ENCODE results near the gene FAM184A.

FAM184A gene

GRCh38 chr6:119096721-119097565 is 18.5 kb upstream of the FAM184A start:
- DNase-seq (ENCODE audit: low read depth in 2 of 2), result no peak

GRCh38 chr6:119090256-119090655 is 11.8 kb upstream of the FAM184A start:
- DNase-seq (ENCODE audit: low read depth in 2 of 2), result no peak

DNA sequence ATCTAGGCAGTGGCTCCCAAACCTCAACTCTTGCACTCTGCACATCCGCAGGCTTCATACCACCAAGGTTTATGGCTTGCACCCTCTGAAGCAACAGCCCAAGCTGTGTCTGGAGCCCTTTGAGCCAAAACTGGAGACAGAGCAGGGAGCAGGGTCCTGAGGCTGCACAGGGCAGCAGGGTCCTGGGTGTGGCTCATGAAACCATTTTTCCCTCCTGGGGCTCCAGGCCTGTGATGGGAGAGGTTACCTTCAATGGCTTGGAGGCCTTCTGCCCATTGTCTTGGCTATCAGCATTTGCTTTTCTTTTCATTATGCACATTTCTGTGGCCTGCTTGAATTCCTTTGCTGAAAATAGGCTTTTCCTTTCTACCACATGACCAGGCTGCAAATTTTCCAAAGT is 6.3 kb upstream of the FAM184A start:
- no peak for DNase-seq (ENCODE audit: low read depth in 2 of 2)

GRCh38 chr6:119083007-119083406 is 4.5 kb upstream of the FAM184A start:
- no peak for DNase-seq (ENCODE audit: low read depth in 2 of 2)

DNA sequence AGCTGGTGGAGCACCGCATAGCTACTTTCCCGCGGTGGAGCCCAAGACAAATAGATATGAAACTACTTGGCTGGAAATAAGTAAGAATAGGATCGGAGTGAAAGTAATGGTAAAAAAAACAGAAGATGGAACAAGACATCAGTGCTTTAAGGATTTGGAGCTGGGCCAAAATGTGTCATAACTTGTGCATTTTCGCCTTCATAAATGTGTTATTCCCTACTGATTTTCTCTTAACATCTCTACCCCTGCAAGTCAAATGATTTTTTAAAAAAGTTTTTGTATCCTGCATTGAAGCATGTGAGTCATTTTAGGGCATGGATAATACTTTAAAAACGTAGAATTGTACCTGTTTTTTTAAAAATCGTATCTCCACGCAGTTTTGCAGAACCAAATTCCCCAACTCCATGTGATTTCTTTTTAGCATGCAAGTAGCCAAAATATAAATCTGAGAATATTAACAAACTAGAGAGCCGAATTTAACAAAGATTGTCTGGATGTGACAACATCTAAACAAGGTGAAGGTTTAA is 882 bp upstream of the FAM184A start:
- DNase-seq (ENCODE audit: low read depth in 2 of 2), result no peak

GRCh38 chr6:119077643-119078375 is 655 bp downstream of the FAM184A start:
- DNase-seq (ENCODE audit: low read depth in 2 of 2), result peak in 1 of 2 donors; percentile 22

DNA sequence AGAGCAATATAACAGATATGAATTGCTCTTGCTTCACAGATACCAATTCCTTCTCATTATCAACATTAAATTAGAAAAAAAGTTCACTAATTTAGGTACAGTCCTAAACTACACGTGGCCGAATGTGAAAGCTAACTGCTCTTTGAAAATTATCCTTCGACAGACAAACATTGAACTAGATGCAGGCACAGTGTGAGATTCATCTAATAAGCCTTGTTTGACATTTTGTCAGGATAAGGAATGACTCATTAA is 1.1 kb downstream of the FAM184A start:
- DNase-seq (ENCODE audit: low read depth in 2 of 2), result no peak

- DNase-seq (ENCODE audit: low read depth in 2 of 2), result no peak
Measured at GRCh38 chr6:119076576-119077390, 1.7 kb downstream of the FAM184A start.

GRCh38 chr6:119076173-119076572 is 2.3 kb downstream of the FAM184A start:
- no peak for DNase-seq (ENCODE audit: low read depth in 2 of 2)

- no peak for DNase-seq (ENCODE audit: low read depth in 2 of 2)
Measured at GRCh38 chr6:119075200-119075981, 3.1 kb downstream of the FAM184A start.

DNA sequence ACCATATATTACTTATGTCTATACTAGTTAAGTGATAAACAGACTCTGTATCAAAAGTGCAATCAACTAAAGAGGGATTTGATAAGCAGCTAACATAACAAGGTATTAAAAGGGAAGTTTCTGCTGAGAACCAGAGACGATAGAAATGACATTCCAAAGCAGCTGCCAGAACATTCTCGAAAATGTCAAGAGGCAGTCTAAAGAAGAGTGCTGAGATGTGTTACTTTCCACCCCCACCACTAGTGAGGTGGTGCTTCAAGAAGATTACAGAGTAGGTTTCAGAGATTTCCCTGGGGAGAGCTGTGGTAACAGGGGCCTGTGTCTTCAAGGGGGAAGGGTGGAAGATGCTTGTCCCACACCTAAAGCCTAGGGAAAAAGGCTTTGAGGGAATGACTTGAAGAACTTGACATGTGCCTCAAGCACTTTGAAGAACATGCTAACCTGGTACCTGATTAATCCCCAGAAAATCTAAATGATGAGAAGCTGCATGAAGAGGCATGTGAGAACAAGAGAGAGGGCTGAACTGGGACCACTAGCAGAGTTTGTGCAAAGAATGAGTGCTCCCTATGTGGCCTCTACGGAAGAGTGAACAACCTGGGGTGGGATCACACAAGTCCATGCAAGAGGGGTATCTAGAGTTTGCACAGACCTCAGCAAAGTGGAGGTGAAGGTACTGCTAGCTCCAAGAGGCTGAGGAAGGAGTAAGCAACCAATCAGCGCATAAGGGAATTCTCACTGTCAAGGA is 5.0 kb downstream of the FAM184A start:
- no peak for DNase-seq (ENCODE audit: low read depth in 2 of 2)

- DNase-seq (ENCODE audit: low read depth in 2 of 2), result no peak
Measured at GRCh38 chr6:119071576-119071975, 6.9 kb downstream of the FAM184A start.

DNA sequence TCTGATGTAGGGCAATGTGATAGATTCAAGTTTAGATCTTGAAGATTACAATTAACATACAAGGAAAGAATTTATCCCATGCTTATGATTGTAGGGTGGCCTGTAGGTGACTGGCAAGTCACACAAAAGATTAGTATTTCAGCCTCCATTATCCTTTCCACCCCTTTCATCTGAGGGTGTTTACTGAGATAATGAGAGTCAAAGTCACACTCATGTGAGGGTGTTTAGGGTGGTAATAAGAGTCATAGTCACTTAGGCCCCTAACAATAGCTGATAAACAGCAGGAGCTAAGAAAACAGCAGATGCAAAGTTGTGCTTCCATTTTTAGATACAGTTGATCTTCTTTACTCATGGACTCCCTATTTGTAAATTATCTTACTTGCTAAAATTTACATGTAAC is 11.4 kb downstream of the FAM184A start:
- DNase-seq (ENCODE audit: low read depth in 2 of 2), result no peak

DNA sequence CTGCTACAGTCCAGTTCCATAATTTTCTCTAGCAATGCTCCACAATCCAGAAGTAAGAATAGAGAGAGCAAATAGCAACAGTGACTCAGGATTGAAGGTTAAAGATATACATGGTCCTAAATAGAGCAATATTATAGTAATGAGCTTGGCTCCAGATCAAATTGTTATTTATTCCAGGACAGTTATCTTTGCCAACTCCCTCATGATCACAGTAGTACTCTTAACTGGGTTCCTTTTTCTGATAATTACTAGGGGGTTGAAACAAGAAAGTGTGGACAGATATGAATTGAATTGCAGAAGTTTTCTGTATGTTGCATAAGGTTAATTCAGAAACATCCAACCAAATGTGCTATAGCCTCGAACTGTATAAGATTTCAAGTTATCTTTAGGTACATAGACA is 11.9 kb downstream of the FAM184A start:
- no peak for DNase-seq (ENCODE audit: low read depth in 2 of 2)

- no peak for DNase-seq (ENCODE audit: low read depth in 2 of 2)
Measured at GRCh38 chr6:119065955-119066354, 12.5 kb downstream of the FAM184A start.

DNA sequence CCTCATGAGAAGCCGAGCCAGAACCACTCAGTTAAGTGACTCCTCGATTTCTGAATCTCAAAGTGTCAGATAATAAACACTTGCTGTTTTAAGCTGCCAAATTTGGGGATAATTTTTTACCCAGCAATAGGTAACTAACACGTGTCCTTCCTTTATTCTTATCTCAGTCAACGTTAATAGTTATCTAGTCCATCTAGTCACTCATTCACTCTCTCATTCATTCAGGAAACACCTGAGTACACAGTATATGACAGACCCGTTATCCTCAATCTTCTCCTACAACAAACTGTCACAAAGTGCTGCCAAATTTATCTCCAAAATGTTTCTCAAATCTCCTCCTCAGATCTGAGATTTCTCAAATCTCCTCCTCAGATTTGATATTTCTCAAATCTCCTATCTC is 13.1 kb downstream of the FAM184A start:
- no peak for DNase-seq (ENCODE audit: low read depth in 2 of 2)

GRCh38 chr6:119063491-119063890 is 15.0 kb downstream of the FAM184A start:
- no peak for DNase-seq (ENCODE audit: low read depth in 2 of 2)

DNA sequence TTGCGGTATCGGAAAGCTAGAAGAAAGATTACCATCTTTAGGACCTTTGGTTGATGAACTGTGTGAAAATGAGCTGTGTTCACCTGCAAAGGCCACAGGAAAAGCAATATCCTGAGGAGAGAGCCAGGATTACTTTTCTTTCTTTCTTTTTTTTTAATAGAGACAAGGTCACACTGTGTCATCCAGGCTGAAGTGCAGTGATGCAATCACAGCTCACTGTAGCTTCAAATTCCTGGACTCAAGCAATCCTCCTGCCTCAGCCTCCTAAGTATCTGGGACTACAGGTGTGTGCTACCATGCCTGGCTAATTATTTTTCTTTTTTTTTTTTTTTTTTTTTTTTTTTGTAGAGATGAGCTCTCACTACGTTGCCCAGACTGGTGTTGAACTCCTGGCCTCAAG is 17.2 kb downstream of the FAM184A start:
- DNase-seq (ENCODE audit: low read depth in 2 of 2), result no peak

- DNase-seq (ENCODE audit: low read depth in 2 of 2), result no peak
Measured at GRCh38 chr6:119060255-119060907, 18.1 kb downstream of the FAM184A start.

DNA sequence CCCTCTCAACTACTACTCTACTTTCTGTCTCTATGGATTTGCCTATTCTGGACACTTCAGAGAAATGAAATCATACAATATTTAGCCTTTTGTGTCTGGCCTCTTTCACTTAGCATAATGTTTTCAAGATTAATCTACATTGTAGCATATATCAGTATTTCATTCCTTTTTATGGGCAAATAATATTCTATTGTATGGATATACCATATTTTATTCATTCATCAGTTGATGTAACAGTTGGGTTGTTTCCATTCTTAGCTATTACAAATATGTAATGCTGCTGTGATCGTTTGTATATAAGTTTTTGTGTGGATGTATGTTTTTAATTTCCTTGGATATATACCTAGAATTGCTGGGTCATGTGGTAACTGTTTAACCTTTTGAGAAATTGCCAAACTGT is 23.4 kb downstream of the FAM184A start:
- DNase-seq (ENCODE audit: low read depth in 2 of 2), result no peak

Data from stimulated activated CD8-positive, alpha-beta memory T cell treated with anti-CD3 and anti-CD28 coated beads, Interleukin-2, amount 100 ng/mL, for 48 hours (primary cell).